Osteocyte (in vitro differentiated cells): ENCODE measurements around the gene IL1A. TPM values are rescaled to one million over a fixed set of nuclear protein-coding genes. Genes with fewer than 3 reads are reported as not detected.

ENCODE experiments used
- DNase-seq: peaks from one replicate; pipeline ENCODE4 v3.0.0; 2021; ENCODE audit warnings: mixed read lengths; ENCODE audit not compliant: unreplicated experiment; ENCODE audit errors: extremely low spot score
- H3K27ac Mint-ChIP-seq: one replicate; pipeline ENCODE4 v1.8.0; 2021; ENCODE audit warnings: mild to moderate bottlenecking, mixed read lengths; ENCODE audit not compliant: unreplicated experiment
- H3K27me3 Mint-ChIP-seq: one replicate; pipeline ENCODE4 v1.8.0; 2021; ENCODE audit warnings: mixed read lengths; ENCODE audit not compliant: unreplicated experiment
- H3K36me3 Mint-ChIP-seq: one replicate; pipeline ENCODE4 v1.8.0; 2021; ENCODE audit warnings: mixed read lengths; ENCODE audit not compliant: unreplicated experiment
- H3K4me1 Mint-ChIP-seq: one replicate; pipeline ENCODE4 v1.8.0; 2021; ENCODE audit warnings: mixed read lengths; ENCODE audit not compliant: unreplicated experiment
- H3K4me3 Mint-ChIP-seq: one replicate; pipeline ENCODE4 v1.8.0; 2021; ENCODE audit warnings: mild to moderate bottlenecking, moderate library complexity, mixed read lengths; ENCODE audit not compliant: unreplicated experiment
- H3K9me3 Mint-ChIP-seq: one replicate; pipeline ENCODE4 v1.8.0; 2021; ENCODE audit warnings: mixed read lengths; ENCODE audit not compliant: unreplicated experiment
- CTCF ChIP-seq: fragments of 200-600 bp; sonication (generic); IDR thresholded peaks from 2 replicates; pipeline ENCODE4 v1.5.0; 2021; ENCODE audit warnings: antibody characterized with exemption, mild to moderate bottlenecking, moderate library complexity
- total RNA-seq: library from RNA; stranded (reverse); gene quantifications from 2 replicates; pipeline ENCODE4 v1.2.1, GENCODE V29; 2021

Gene IL1A
- total RNA-seq, 1 donor from 2014 or later: not detected

GRCh38 chr2:112749755-112750559 is 34.3 kb downstream of the IL1A start:
- peak overlapping the region; percentile 90 for H3K27ac Mint-ChIP-seq
- peak; percentile 98 for TF ChIP-seq CTCF
- no peaks in the 10 kb centered on the region for H3K27me3 Mint-ChIP-seq
- DNase-seq: peak; percentile 93
- no peak overlapping the region for H3K4me3 Mint-ChIP-seq
- peaks cover 40% of the 10 kb centered on the region for H3K4me1 Mint-ChIP-seq
- no peaks in the 10 kb centered on the region for H3K9me3 Mint-ChIP-seq
- no peaks in the 10 kb centered on the region for H3K36me3 Mint-ChIP-seq

- no peak for DNase-seq
- H3K4me1 Mint-ChIP-seq: no peaks in the 10 kb centered on the region
- H3K36me3 Mint-ChIP-seq: peaks cover 5% of the 10 kb centered on the region
- H3K4me3 Mint-ChIP-seq: no peak overlapping the region
- H3K9me3 Mint-ChIP-seq: no peaks in the 10 kb centered on the region
- H3K27me3 Mint-ChIP-seq: no peaks in the 10 kb centered on the region
- no peak for TF ChIP-seq CTCF
- no peak overlapping the region for H3K27ac Mint-ChIP-seq
Measured at GRCh38 chr2:112740527-112740926, 43.8 kb downstream of the IL1A start.

- Mint-ChIP-seq H3K9me3 (no peaks in the 10 kb centered on the region), H3K4me1 (no peaks in the 10 kb centered on the region), H3K36me3 (peaks cover 5% of the 10 kb centered on the region), H3K27me3 (no peaks in the 10 kb centered on the region), H3K27ac (no peak overlapping the region), H3K4me3 (no peak overlapping the region)
- no peak for DNase-seq
- TF ChIP-seq CTCF: no peak
Measured at GRCh38 chr2:112737542-112738232, 46.6 kb downstream of the IL1A start.

GRCh38 chr2:112733871-112734270 is 50.4 kb downstream of the IL1A start:
- no peak overlapping the region for H3K4me3 Mint-ChIP-seq
- H3K27me3 Mint-ChIP-seq: no peaks in the 10 kb centered on the region
- H3K9me3 Mint-ChIP-seq: no peaks in the 10 kb centered on the region
- no peak for TF ChIP-seq CTCF
- no peak overlapping the region for H3K27ac Mint-ChIP-seq
- DNase-seq: no peak
- peaks cover 8% of the 10 kb centered on the region for H3K4me1 Mint-ChIP-seq
- peaks cover 2% of the 10 kb centered on the region for H3K36me3 Mint-ChIP-seq

- no peak for DNase-seq
- Mint-ChIP-seq H3K9me3 (no peaks in the 10 kb centered on the region), H3K27ac (no peak overlapping the region), H3K4me3 (no peak overlapping the region), H3K27me3 (no peaks in the 10 kb centered on the region), H3K36me3 (peaks cover 2% of the 10 kb centered on the region), H3K4me1 (peaks cover 8% of the 10 kb centered on the region)
- TF ChIP-seq CTCF: no peak
Measured at GRCh38 chr2:112733456-112733855, 50.8 kb downstream of the IL1A start.
